DOHH2 (cell line): ENCODE measurements around the gene ENGASE.

Experiments used
- H3F3A ChIP-seq: fragments of 200-600 bp; sonication (generic), shearing (Covaris generic); 2 replicates; pipeline ENCODE4 v1.6.0; 2016; ENCODE audit warnings: antibody characterized with exemption, mild to moderate bottlenecking; ENCODE audit not compliant: control insufficient read depth, insufficient read depth
- H3K27ac ChIP-seq: fragments of 200-600 bp; sonication (generic); 2 replicates; pipeline ENCODE4 v1.5.1; 2014; ENCODE audit warnings: low read depth, mild to moderate bottlenecking, low read length, moderate library complexity
- H3K27me3 ChIP-seq: fragments of 200-600 bp; sonication (generic); 2 replicates; pipeline ENCODE4 v1.6.1; 2014; ENCODE audit warnings: mild to moderate bottlenecking, low read length, mixed read lengths; ENCODE audit not compliant: control insufficient read depth
- H3K36me3 ChIP-seq: fragments of 200-600 bp; sonication (generic); 2 replicates; pipeline ENCODE4 v1.6.1; 2014; ENCODE audit warnings: mild to moderate bottlenecking, low read length, moderate library complexity, mixed read lengths; ENCODE audit not compliant: control insufficient read depth
- H3K4me1 ChIP-seq: fragments of 200-600 bp; sonication (generic); 2 replicates; pipeline ENCODE4 v1.6.1; 2014; ENCODE audit warnings: mild to moderate bottlenecking, low read length, mixed read lengths; ENCODE audit not compliant: control insufficient read depth
- H3K4me2 ChIP-seq: fragments of 200-600 bp; sonication (generic); 2 replicates; pipeline ENCODE4 v1.6.0; 2014; ENCODE audit warnings: mild to moderate bottlenecking, low read length, moderate library complexity
- H3K4me3 ChIP-seq: fragments of 200-600 bp; sonication (generic); 2 replicates; pipeline ENCODE4 v1.5.1; 2014; ENCODE audit warnings: mild to moderate bottlenecking, low read length, mixed read lengths
- H3K79me2 ChIP-seq: fragments of 200-600 bp; sonication (generic); 2 replicates; pipeline ENCODE4 v1.6.1; 2014; ENCODE audit warnings: mild to moderate bottlenecking, low read length, mixed read lengths; ENCODE audit not compliant: control insufficient read depth
- H3K9me2 ChIP-seq: fragments of 200-600 bp; sonication (generic); replicated peaks from 2 replicates; pipeline ENCODE4 v1.6.1; 2014; ENCODE audit warnings: mild to moderate bottlenecking, low read length, mixed read lengths; ENCODE audit not compliant: control insufficient read depth
- H3K9me3 ChIP-seq: fragments of 200-600 bp; sonication (generic); 2 replicates; pipeline ENCODE4 v1.6.1; 2014; ENCODE audit warnings: antibody characterized with exemption, low read length, mixed read lengths; ENCODE audit not compliant: control insufficient read depth, insufficient read depth
- H4K20me1 ChIP-seq: fragments of 200-600 bp; sonication (generic); 2 replicates; pipeline ENCODE4 v1.6.0; 2014; ENCODE audit warnings: low read depth, mild to moderate bottlenecking, antibody characterized with exemption, low read length, moderate library complexity; ENCODE audit not compliant: control insufficient read depth, insufficient read depth
- CTCF ChIP-seq: fragments of 200-600 bp; sonication (generic); IDR thresholded peaks from one replicate; pipeline ENCODE4 v1.5.1; 2014; ENCODE audit warnings: antibody characterized with exemption, mild to moderate bottlenecking, low read depth, low read length; ENCODE audit not compliant: poor library complexity, severe bottlenecking
- EZH2phosphoT487 ChIP-seq: fragments of 200-600 bp; sonication (generic); IDR thresholded peaks from 2 replicates; pipeline ENCODE4 v1.6.1; 2017; ENCODE audit warnings: borderline replicate concordance, mild to moderate bottlenecking, antibody characterized with exemption, low read length, moderate library complexity, mixed read lengths

Gene ENGASE

GRCh38 chr17:79046916-79047280 lies 27.7 kb upstream of the ENGASE start:
- TF ChIP-seq CTCF, result no peak
- TF ChIP-seq EZH2phosphoT487, result no peak
- Histone ChIP-seq H3K9me2 (no peaks in the 10 kb centered on the region), H3K36me3 (no peaks in the 10 kb centered on the region), H3K4me2 (no peak overlapping the region), H3K4me3 (no peak overlapping the region), H3K27me3 (no peaks in the 10 kb centered on the region), H3K9me3 (no peaks in the 10 kb centered on the region), H3K4me1 (no peaks in the 10 kb centered on the region), H3F3A (0 out of 2 replicates have a peak, but pooled peaks cover 2% of the 10 kb centered on the region), H3K27ac (no peak overlapping the region), H3K79me2 (no peaks in the 10 kb centered on the region), H4K20me1 (no peaks in the 10 kb centered on the region)

- H3K36me3 ChIP-seq, result no peaks in the 10 kb centered on the region
- H3K9me2 ChIP-seq, result no peaks in the 10 kb centered on the region
- H3F3A ChIP-seq, result 0 out of 2 replicates have a peak, but pooled peaks cover 2% of the 10 kb centered on the region
- no peaks in the 10 kb centered on the region for H3K9me3 ChIP-seq
- H3K4me3 ChIP-seq, result no peak overlapping the region
- no peaks in the 10 kb centered on the region for H3K27me3 ChIP-seq
- no peaks in the 10 kb centered on the region for H3K4me1 ChIP-seq
- no peak overlapping the region for H3K4me2 ChIP-seq
- no peaks in the 10 kb centered on the region for H4K20me1 ChIP-seq
- H3K79me2 ChIP-seq, result no peaks in the 10 kb centered on the region
- TF ChIP-seq CTCF, result no peak
- no peak for TF ChIP-seq EZH2phosphoT487
- no peak overlapping the region for H3K27ac ChIP-seq
Measured at GRCh38 chr17:79047291-79047920, 27.2 kb upstream of the ENGASE start.

GRCh38 chr17:79047923-79048825 lies 26.4 kb upstream of the ENGASE start:
- no peak for TF ChIP-seq CTCF
- H3K27ac ChIP-seq, result no peak overlapping the region
- no peaks in the 10 kb centered on the region for H3K9me2 ChIP-seq
- H3F3A ChIP-seq, result 0 out of 2 replicates have a peak, but pooled peaks cover under 1% of the 10 kb centered on the region
- H4K20me1 ChIP-seq, result no peaks in the 10 kb centered on the region
- H3K79me2 ChIP-seq, result no peaks in the 10 kb centered on the region
- H3K4me1 ChIP-seq, result no peaks in the 10 kb centered on the region
- H3K9me3 ChIP-seq, result no peaks in the 10 kb centered on the region
- no peak overlapping the region for H3K4me2 ChIP-seq
- no peaks in the 10 kb centered on the region for H3K36me3 ChIP-seq
- H3K4me3 ChIP-seq, result no peak overlapping the region
- H3K27me3 ChIP-seq, result no peaks in the 10 kb centered on the region
